ENCODE data around the gene GDPD3. TPM values are rescaled to one million over a fixed set of nuclear protein-coding genes. Genes with fewer than 3 reads are reported as not detected.

GDPD3 gene
- total and polyA plus RNA-seq, 2 of the 13 experiments (the other 11 are each of a cell fraction or from before 2014, with no cell fraction given), result 18.7 to 20.6 TPM

DNA sequence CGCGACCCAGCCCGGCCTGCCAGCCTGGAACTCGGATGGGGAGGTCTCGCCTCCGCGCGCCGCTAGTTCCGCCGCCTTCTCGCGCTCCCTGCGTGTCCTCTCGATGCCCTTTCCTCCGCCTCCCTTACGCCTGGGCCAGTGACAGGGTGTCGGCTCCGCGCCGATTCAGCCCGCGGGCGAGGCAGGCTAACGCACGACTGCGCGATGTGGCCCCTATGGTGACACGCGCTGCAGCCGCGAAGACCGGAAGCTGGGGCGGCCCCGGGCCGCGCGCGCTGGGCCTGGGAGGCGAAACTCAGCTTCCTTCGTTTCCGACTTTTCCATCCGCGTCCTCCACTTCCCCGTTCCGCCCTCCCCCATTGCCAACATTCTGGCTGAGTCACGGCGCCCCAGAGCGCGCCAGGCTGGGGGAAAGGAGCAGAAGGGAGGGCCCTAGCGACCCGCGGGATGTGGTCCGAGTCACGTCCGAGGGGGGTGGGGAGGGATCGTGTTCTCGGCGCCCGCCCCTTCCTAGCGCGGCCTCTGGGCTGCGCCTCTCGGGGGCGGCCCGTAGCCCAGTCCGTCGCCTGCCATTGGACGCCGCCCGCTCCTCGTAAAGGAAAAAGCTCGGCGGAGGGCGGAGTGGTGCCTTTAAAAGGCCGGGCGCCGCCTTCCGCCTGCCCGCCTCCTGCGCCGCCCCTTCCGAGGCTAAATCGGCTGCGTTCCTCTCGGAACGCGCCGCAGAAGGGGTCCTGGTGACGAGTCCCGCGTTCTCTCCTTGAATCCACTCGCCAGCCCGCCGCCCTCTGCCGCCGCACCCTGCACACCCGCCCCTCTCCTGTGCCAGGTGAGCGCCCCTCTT is 48.0 kb downstream of the GDPD3 start, which contains the start of gene ALDOA (continued):
- TF ChIP-seq ZNF782 (CRISPR knock-in tag; IDR thresholded peaks at IDR 0.05; ENCODE audit: borderline replicate concordance), result peak; percentile 98
- peak in 1 of 2 experiments; percentile 93; a peak in 3 of 4 replicates for TF ChIP-seq KLF16 (CRISPR knock-in tag; IDR thresholded peaks at IDR 0.05)
- TF ChIP-seq, protein P1, sequence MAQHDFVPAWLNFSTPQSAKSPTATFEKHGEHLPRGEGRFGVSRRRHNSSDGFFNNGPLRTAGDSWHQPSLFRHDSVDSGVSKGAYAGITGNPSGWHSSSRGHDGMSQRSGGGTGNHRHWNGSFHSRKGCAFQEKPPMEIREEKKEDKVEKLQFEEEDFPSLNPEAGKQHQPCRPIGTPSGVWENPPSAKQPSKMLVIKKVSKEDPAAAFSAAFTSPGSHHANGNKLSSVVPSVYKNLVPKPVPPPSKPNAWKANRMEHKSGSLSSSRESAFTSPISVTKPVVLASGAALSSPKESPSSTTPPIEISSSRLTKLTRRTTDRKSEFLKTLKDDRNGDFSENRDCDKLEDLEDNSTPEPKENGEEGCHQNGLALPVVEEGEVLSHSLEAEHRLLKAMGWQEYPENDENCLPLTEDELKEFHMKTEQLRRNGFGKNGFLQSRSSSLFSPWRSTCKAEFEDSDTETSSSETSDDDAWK (CRISPR knock-in tag; IDR thresholded peaks at IDR 0.05), result no peak
- TF ChIP-seq ZSCAN12 (CRISPR knock-in tag; IDR thresholded peaks at IDR 0.05), result peak; percentile 74
- TF ChIP-seq, protein P2, sequence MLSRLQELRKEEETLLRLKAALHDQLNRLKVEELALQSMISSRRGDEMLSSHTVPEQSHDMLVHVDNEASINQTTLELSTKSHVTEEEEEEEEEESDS (CRISPR knock-in tag; IDR thresholded peaks at IDR 0.05; ENCODE audit: borderline replicate concordance), result peak; percentile 82; the same call in 1 of the 2 replicates
- peak; percentile 17; the same call in 1 of the 2 replicates for TF ChIP-seq ZNF674 (CRISPR knock-in tag; IDR thresholded peaks at IDR 0.05; ENCODE audit: low read depth)
- TF ChIP-seq, protein P3, sequence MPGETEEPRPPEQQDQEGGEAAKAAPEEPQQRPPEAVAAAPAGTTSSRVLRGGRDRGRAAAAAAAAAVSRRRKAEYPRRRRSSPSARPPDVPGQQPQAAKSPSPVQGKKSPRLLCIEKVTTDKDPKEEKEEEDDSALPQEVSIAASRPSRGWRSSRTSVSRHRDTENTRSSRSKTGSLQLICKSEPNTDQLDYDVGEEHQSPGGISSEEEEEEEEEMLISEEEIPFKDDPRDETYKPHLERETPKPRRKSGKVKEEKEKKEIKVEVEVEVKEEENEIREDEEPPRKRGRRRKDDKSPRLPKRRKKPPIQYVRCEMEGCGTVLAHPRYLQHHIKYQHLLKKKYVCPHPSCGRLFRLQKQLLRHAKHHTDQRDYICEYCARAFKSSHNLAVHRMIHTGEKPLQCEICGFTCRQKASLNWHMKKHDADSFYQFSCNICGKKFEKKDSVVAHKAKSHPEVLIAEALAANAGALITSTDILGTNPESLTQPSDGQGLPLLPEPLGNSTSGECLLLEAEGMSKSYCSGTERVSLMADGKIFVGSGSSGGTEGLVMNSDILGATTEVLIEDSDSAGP (CRISPR knock-in tag; IDR thresholded peaks at IDR 0.05; ENCODE audit: borderline replicate concordance), result peak; percentile 98
- TF ChIP-seq ZBTB20 (CRISPR knock-in tag; IDR thresholded peaks at IDR 0.05; ENCODE audit: borderline replicate concordance, low read depth), result peak; percentile 96
- peak; percentile 93 for TF ChIP-seq RXRA (CRISPR knock-in tag; IDR thresholded peaks at IDR 0.05)
- TF ChIP-seq, protein P4, sequence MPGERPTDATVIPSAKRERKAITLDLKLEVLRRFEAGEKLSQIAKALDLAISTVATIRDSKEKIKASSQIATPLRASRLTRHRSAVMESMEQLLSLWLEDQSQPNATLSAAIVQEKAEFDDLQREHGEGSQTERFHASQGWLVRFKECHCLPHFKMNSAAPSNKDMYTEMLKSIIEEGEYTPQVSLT (CRISPR knock-in tag; IDR thresholded peaks at IDR 0.05; ENCODE audit: borderline replicate concordance, low read depth), result peak; percentile 28; the same call in 1 of the 2 replicates
- TF ChIP-seq CCAR2 (optimal IDR thresholded peaks at IDR 0.05; ENCODE audit: low read depth, low read length), result no peak
- TF ChIP-seq GTF2F1 (IDR thresholded peaks at IDR 0.05; ENCODE audit: low read length), result no peak
- peak; percentile 99 for TF ChIP-seq ZNF234 (CRISPR knock-in tag; conservative IDR thresholded peaks at IDR 0.05)
- TF ChIP-seq, protein P5, sequence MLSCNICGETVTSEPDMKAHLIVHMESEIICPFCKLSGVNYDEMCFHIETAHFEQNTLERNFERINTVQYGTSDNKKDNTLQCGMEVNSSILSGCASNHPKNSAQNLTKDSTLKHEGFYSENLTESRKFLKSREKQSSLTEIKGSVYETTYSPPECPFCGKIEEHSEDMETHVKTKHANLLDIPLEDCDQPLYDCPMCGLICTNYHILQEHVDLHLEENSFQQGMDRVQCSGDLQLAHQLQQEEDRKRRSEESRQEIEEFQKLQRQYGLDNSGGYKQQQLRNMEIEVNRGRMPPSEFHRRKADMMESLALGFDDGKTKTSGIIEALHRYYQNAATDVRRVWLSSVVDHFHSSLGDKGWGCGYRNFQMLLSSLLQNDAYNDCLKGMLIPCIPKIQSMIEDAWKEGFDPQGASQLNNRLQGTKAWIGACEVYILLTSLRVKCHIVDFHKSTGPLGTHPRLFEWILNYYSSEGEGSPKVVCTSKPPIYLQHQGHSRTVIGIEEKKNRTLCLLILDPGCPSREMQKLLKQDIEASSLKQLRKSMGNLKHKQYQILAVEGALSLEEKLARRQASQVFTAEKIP (CRISPR knock-in tag; IDR thresholded peaks at IDR 0.05; ENCODE audit: borderline replicate concordance), result no peak
- TF ChIP-seq RARG (CRISPR knock-in tag; IDR thresholded peaks at IDR 0.05; ENCODE audit: low read depth), result no peak; the same call in none of the 2 replicates
- TF ChIP-seq, protein P6, sequence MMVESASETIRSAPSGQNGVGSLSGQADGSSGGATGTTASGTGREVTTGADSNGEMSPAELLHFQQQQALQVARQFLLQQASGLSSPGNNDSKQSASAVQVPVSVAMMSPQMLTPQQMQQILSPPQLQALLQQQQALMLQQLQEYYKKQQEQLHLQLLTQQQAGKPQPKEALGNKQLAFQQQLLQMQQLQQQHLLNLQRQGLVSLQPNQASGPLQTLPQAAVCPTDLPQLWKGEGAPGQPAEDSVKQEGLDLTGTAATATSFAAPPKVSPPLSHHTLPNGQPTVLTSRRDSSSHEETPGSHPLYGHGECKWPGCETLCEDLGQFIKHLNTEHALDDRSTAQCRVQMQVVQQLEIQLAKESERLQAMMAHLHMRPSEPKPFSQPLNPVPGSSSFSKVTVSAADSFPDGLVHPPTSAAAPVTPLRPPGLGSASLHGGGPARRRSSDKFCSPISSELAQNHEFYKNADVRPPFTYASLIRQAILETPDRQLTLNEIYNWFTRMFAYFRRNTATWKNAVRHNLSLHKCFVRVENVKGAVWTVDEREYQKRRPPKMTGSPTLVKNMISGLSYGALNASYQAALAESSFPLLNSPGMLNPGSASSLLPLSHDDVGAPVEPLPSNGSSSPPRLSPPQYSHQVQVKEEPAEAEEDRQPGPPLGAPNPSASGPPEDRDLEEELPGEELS (CRISPR knock-in tag; IDR thresholded peaks at IDR 0.05), result peak; percentile 77
- peak; percentile 95 for TF ChIP-seq SRF (IDR thresholded peaks at IDR 0.05; ENCODE audit: low read depth, low read length)
- peak; percentile 66 for TF ChIP-seq SRSF4 (IDR thresholded peaks at IDR 0.05; ENCODE audit: low read depth, low read length, poor library complexity, severe bottlenecking)
- TF ChIP-seq PRMT3 (CRISPR knock-in tag; IDR thresholded peaks at IDR 0.05; ENCODE audit: borderline replicate concordance, low read depth), result peak; percentile 53
- peak; percentile 76; the same call in 1 of the 2 replicates for TF ChIP-seq GTF3A (CRISPR knock-in tag; conservative IDR thresholded peaks at IDR 0.05)

Measured in HepG2 (cell line).